CD4-positive, alpha-beta T cell treated with Interleukin-21 for 1 hour (primary cell): ENCODE data around the gene ZCCHC17.

Source experiments
- DNase-seq: peaks from one replicate; pipeline ENCODE4 v3.0.0-alpha.2; 2020

Gene ZCCHC17

DNA sequence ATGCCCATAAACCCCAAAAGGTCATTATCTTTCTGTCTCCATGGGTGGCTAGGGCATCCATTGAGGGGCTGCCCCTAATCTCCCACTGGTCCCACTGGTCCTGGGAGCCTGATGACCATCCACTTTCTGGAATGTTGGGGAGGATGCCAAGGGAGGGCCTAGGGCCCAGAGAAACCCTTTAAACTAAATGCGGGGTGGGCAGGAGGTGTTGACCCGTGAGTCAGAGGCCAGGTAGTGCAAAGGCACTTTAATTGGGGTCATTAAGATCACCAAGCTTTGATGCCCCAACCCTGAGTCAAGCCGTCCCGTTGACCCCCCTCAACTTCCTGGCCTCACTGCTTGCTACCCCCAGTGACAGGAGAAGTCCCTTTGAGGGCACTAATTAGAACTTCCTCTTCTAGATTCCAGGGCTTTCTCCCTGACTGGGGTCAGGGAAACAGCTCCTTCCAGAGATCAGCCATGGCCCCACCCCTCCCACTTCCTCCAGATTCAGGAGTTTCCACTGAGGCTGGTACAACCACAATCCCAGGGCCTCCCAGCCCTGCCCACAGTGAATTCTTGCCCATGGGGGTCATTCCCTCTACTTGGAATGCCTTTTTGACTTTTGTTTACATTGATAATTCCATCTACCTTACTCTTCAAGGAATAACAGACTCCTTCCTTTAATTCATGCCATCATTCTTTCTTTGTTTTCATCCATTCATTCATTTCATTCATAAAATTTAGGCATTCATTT is 100.7 kb downstream of the ZCCHC17 start:
- DNase-seq = no peak

GRCh38 chr1:31398246-31398645 is 101.4 kb downstream of the ZCCHC17 start:
- no peak for DNase-seq

GRCh38 chr1:31399976-31400375 is 103.1 kb downstream of the ZCCHC17 start:
- DNase-seq = no peak

DNA sequence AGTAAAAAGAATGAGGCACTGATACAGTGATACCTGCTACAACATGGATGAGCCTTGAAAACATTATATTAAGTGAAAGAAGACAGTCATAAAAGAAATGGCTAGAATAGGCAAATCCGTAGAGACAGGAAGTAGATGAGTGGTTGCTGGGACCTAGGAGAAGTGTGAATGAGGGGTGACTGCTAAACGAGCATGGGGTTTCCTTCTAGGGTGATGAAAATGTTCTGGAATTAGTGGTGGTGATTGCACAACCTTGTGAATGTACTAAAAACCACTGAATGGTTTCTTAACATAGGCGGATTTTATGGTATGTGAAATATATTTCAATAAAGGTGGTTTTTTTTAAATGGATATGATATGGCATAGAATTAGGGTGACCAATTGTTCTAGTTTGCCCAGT is 103.6 kb downstream of the ZCCHC17 start:
- no peak for DNase-seq

GRCh38 chr1:31401241-31401640 is 104.4 kb downstream of the ZCCHC17 start:
- no peak for DNase-seq

GRCh38 chr1:31405578-31406245 is 108.9 kb downstream of the ZCCHC17 start:
- no peak for DNase-seq

- DNase-seq = no peak
These were observed 110.3 kb downstream of the ZCCHC17 start for GRCh38 chr1:31407029-31407626.

- DNase-seq = no peak
These were observed 112.0 kb downstream of the ZCCHC17 start for GRCh38 chr1:31408788-31409318.

GRCh38 chr1:31409946-31410858 is 113.4 kb downstream of the ZCCHC17 start:
- no peak for DNase-seq

DNA sequence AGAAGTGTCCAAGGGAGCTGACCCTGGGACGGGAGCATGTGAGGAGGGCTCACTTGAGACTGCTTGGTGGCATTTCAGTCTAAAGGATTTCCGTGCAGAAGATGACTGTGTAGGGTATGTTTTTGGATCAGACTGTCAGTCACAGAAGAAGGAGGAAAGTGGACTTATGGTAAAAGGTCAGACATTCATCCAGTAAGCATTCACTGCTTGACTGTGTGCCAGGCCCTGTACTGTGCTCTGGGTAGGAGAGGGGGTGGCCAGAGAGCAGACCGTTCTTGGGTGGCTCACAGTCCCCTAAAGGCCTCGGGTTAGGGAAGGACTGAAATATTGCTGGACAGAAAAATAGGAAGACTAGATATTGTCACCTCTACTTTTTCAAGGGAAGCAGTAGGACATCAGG is 114.0 kb downstream of the ZCCHC17 start:
- DNase-seq = no peak

DNA sequence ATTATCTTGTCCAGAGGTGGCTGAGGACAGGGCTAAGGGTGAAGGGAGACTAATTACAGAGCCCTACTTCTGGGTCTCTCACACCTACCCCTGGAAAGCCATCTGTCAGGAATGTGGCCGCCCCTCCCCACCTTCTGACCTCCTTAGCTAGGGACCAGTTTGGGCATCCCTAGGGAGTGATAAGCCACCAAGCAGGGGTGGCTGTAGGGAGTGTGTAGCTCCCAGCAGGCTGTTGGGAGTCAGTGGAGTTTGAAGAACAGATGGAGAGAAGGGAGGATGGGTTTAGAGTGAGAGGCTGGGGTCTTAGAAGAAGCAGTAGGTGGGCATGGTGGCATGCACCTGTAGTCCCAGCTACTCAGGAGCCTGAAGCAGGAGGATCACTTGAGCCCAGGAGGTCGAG is 115.4 kb downstream of the ZCCHC17 start:
- DNase-seq = no peak

DNA sequence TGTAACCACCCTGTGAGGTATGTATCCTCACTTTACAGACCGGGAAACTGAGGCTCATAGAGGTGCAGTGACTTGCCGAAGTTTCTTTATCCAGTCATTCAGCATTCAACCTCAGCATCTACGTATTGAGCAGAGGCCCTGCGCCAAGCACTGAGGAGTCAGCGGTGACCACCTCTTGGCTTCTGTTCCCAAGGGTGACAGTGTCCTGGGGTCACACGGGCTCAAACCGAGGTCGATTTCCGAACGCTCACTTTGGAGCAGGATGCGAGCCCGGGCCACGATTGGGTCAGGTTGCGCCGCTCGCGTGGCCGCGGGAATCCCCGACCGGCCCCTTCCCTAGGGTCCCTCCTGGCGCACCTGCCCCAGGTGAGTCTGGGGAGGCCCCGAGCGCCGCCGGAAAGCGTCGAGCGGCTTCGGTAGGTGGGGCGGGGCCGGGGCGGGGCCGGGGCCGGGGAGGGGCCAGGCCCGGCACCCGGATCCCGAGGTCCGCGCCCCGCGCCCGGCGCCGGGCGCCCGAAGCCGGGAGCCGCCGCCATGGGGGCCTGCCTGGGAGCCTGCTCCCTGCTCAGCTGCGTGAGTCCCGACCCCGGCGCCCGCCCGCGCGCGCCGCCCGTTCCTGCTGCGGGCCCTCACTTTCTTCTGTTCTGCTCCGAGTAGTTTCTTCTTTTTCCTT is 116.0 kb downstream of the ZCCHC17 start, which contains the start of gene SERINC2:
SERINC2 (plus strand) TSS at position 482 of the 673 bp plus-strand sequence; CDS start at position 535, 53 bp downstream.
- peak; percentile 9 for DNase-seq

- peak; percentile 11 for DNase-seq
These were observed 116.7 kb downstream of the ZCCHC17 start for GRCh38 chr1:31413405-31414001.
